Lower leg skin (tissue), 4 donors: ENCODE data around the gene WDR81. TPM values are rescaled to one million over a fixed set of nuclear protein-coding genes. Genes with fewer than 3 reads are reported as not detected.

Experiments
- DNase-seq, 2 donors: peaks; one replicate each; pipeline ENCODE4 v3.0.0-alpha.2; 2019; ENCODE audit warnings: low spot score in 2 of 2
- H3K4me3 ChIP-seq: fragments of 200-600 bp; sonication (generic); 2 replicates; pipeline ENCODE4 v1.5.1; 2017; ENCODE audit warnings: mild to moderate bottlenecking, low read depth; ENCODE audit not compliant: poor library complexity, severe bottlenecking
- POLR2A ChIP-seq, 2 donors: fragments of 450-650 bp; IDR thresholded peaks; one replicate each; pipeline ENCODE4 v1.6.1; 2016 to 2017; ENCODE audit warnings: antibody characterized with exemption in 2 of 2, mild to moderate bottlenecking in 1 of 2, moderate library complexity in 1 of 2
- WGBS, 2 donors: methylation state at CpG; one replicate each; pipeline ENCODE4 v1.1.5; 2018; 5-methylcytosine and 5-hydroxymethylcytosine counted together
- intact Hi-C: fragments of 100-400 bp; cut with DNase I; formaldehyde crosslinking; loops from one replicate; pipeline ENCODE4 v1.15.0; 2023; ENCODE audit warnings: low total_unique reads
- total RNA-seq, 4 donors: library from RNA; depleted of rRNA; stranded (reverse); fragments of >200 nt; gene quantifications; one replicate each; pipeline ENCODE4 v1.1.0, GENCODE V29; 2016
- TF ChIP-seq, protein P1 (sequence below), 3 donors: fragments of 450-650 bp; IDR thresholded peaks; one replicate each; pipeline ENCODE4 v1.5.1; 2016; ENCODE audit warnings: antibody characterized with exemption in 3 of 3, mild to moderate bottlenecking in 3 of 3, moderate library complexity in 2 of 3

The WDR81 gene
- total RNA-seq, 4 donors from 2014 or later, result 42.9 to 64.4 (median 49.2) TPM

DNA sequence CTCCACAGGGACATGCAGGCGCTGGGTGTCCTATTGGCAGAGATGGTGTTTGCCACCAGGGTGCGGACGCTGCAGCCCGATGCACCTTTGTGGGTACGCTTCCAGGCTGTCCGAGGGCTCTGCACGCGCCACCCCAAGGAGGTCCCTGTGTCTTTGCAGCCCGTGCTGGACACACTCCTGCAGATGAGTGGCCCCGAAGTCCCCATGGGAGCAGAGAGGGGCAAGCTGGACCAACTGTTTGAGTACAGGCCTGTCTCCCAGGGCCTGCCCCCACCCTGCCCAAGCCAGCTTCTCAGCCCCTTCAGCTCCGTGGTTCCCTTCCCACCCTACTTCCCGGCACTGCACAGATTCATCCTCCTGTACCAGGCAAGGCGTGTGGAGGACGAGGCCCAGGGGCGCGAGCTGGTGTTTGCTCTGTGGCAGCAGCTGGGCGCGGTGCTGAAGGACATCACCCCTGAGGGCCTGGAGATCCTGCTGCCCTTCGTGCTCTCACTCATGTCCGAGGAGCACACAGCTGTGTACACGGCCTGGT is 2.8 kb downstream of the WDR81 start:
- no peak overlapping the region for H3K4me3 ChIP-seq
- intact Hi-C loops, result loop anchor here (10.0 kb wide), 1 partner anchor 147 kb away; no protein-coding TSS in a partner anchor
- 88 to 89% methylated on average over 14 to 17 of the region's 21 CpGs for WGBS, 2 donors
- no peak for TF ChIP-seq POLR2A (IDR thresholded peaks at IDR 0.05)
- TF ChIP-seq, protein P1, sequence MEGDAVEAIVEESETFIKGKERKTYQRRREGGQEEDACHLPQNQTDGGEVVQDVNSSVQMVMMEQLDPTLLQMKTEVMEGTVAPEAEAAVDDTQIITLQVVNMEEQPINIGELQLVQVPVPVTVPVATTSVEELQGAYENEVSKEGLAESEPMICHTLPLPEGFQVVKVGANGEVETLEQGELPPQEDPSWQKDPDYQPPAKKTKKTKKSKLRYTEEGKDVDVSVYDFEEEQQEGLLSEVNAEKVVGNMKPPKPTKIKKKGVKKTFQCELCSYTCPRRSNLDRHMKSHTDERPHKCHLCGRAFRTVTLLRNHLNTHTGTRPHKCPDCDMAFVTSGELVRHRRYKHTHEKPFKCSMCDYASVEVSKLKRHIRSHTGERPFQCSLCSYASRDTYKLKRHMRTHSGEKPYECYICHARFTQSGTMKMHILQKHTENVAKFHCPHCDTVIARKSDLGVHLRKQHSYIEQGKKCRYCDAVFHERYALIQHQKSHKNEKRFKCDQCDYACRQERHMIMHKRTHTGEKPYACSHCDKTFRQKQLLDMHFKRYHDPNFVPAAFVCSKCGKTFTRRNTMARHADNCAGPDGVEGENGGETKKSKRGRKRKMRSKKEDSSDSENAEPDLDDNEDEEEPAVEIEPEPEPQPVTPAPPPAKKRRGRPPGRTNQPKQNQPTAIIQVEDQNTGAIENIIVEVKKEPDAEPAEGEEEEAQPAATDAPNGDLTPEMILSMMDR (IDR thresholded peaks at IDR 0.05), result no peak
- DNase-seq, result no peak

DNA sequence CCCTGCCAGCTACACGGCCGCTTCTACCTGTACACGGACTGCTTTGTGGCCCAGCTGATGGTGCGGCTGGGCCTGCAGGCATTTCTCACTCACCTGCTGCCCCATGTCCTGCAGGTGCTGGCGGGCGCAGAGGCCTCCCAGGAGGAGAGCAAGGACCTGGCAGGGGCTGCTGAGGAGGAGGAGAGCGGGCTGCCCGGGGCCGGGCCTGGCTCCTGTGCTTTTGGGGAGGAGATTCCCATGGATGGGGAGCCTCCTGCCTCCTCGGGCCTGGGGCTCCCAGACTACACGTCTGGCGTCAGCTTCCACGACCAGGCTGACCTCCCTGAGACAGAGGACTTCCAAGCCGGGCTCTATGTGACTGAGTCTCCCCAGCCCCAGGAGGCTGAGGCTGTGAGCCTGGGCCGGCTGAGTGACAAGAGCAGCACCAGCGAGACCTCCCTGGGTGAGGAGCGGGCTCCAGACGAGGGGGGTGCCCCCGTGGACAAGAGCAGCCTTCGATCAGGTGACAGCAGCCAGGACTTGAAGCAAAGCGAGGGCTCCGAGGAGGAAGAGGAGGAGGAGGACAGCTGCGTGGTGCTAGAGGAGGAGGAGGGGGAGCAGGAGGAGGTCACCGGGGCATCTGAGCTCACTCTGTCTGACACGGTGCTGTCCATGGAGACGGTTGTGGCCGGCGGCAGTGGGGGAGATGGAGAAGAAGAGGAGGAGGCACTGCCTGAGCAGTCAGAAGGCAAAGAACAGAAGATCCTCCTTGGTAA is 3.5 kb downstream of the WDR81 start:
- intact Hi-C loops, result loop anchor here (10.0 kb wide), 1 partner anchor 147 kb away; no protein-coding TSS in a partner anchor
- WGBS, 2 donors, result 82 to 87% methylated on average over 22 to 28 of the region's 28 CpGs
- H3K4me3 ChIP-seq, result no peak overlapping the region
- no peak for DNase-seq
- TF ChIP-seq POLR2A (IDR thresholded peaks at IDR 0.05), result no peak

DNA sequence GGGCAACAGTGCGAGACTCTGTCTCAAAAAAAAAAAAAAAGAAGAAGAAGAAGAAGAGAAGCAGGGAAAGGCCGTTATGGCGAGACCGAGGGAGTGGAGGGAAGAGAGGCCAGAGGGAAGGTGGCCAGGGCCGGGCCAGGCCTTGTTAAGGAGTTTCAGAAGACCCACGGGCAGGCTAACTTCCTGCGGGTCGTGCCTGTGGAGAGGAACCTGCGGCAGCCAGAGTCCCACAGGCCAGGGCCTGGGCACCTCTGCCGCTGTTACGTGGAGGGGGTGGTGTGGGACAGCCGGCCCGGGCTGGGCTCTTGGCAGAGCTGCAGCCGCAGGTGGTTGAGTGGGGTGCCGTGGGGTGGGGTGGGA is 5.4 kb downstream of the WDR81 start:
- 57 to 76% methylated on average over 11 to 13 of the region's 15 CpGs for WGBS, 2 donors
- TF ChIP-seq, protein P1 (IDR thresholded peaks at IDR 0.05), result no peak
- TF ChIP-seq POLR2A (IDR thresholded peaks at IDR 0.05), result no peak
- H3K4me3 ChIP-seq, result no peak overlapping the region
- intact Hi-C loops, result loop anchor here (10.0 kb wide), 1 partner anchor 145 kb away; no protein-coding TSS in a partner anchor
- DNase-seq, result no peak

DNA sequence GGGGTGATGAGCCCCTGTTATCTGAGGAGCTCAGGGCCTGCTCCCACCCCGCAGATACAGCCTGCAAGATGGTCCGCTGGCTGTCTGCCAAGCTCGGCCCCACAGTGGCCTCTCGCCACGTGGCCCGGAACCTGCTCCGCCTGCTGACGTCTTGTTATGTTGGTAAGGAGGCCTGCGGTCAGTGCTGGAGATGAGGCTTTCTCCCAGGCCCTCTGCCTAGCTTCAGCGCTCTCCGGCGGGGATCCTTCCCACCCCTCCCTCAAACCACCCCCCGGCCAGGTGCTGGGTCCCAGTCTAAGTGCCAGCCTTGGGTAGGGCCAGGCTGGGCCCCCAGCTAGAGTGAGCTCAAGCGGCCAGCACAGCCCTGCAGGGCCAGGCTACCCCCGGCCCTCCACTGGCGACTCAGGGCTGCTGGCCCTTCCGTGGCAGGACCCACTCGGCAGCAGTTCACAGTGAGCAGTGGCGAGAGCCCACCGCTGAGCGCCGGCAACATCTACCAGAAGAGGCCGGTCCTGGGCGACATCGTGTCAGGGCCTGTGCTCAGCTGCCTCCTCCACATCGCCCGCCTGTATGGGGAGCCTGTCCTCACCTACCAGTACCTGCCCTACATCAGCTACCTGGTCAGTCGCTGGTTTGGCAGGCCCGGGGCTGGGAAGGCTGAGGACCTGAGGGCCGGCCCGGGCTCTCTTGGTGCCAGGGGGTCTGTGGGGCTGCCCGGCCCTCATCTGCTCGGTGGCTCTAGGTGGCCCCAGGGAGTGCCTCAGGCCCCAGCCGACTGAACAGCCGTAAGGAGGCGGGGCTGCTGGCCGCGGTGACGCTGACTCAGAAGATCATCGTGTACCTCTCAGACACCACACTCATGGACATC is 6.1 kb downstream of the WDR81 start:
- intact Hi-C loops, result no loop called here
- H3K4me3 ChIP-seq, result no peak overlapping the region
- DNase-seq, result peak in 1 of 2 donors; percentile 95
- 51 to 55% methylated on average over 32 to 38 of the region's 40 CpGs for WGBS, 2 donors
- TF ChIP-seq, protein P1 (IDR thresholded peaks at IDR 0.05), result no peak
- no peak for TF ChIP-seq POLR2A (IDR thresholded peaks at IDR 0.05)

DNA sequence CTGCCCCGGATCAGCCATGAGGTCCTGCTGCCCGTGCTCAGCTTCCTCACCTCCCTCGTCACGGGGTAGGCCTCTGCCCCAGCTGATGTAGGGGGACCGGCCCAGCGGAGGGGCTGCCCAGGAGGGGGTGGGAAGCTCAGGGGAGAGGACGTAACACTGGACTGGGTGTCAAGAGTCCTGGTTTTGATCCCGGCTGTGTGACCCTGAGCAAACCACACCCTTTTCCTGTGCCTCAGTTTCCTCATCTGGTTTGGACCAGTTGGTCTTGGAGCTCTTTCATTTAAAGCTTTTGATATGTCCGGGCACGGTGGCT is 6.6 kb downstream of the WDR81 start:
- intact Hi-C loops, result no loop called here
- no peak for DNase-seq
- WGBS, 2 donors, result 72 to 78% methylated on average over 10 of the region's 10 CpGs
- no peak overlapping the region for H3K4me3 ChIP-seq
- no peak for TF ChIP-seq POLR2A (IDR thresholded peaks at IDR 0.05)
- TF ChIP-seq, protein P1 (IDR thresholded peaks at IDR 0.05), result no peak

DNA sequence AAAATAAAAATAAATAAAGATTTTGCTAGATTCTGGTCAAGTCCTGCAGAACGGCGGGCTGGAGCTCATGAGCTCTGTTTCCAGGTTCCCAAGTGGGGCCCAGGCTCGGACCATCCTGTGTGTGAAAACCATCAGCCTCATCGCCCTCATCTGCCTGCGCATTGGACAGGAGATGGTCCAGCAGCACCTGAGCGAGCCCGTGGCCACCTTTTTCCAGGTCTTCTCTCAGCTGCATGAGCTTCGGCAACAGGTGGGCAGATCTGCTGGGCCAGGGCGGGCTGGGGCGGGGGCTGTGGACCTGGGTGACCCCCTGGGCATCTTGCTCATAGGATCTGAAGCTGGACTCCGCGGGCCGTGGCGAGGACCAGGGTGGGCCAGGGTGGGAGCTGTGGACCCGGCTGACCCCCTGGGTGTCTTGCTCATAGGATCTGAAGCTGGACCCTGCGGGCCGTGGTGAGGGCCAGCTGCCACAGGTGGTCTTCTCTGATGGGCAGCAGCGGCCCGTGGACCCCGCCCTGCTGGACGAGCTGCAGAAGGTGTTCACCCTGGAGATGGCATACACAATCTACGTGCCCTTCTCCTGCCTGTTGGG is 7.8 kb downstream of the WDR81 start:
- intact Hi-C loops, result no loop called here
- WGBS, 2 donors, result 93 to 95% methylated on average over 18 to 22 of the region's 22 CpGs
- DNase-seq, result no peak
- H3K4me3 ChIP-seq, result no peak overlapping the region
- TF ChIP-seq POLR2A (IDR thresholded peaks at IDR 0.05), result no peak
- TF ChIP-seq, protein P1 (IDR thresholded peaks at IDR 0.05), result no peak
